ENCODE results near the gene SLC36A3. TPM values are rescaled to one million over a fixed set of nuclear protein-coding genes. Genes with fewer than 3 reads are reported as not detected.
"Not testable (repeated sequence)": the region's sequence is repeated elsewhere in the genome, so short reads cannot be mapped to it uniquely, and the experiment has no call there.

Gene SLC36A3
- total and polyA plus RNA-seq, 2 donors from 2014 or later: not detected

DNA sequence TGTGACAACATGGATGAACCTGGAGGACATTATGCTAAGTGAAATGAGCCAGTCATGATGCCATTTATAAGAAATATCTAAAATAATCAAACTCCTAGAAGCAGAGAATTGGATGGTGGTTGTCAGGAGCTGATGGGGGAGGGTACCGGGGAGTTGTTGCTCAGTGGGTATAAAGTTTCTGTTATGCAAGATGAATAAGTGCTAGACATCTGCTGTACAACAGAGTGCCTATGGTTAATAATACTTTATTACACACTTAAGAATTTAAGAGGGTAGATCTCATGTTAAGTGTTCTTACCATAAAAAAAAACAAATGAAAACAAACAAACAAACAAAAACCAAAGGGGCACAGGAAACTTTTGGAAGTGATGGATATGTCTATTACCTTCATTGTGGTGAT lies 66.7 kb downstream of the SLC36A3 start:
- TF ChIP-seq CTCF (IDR thresholded peaks at IDR 0.05; ENCODE audit: borderline replicate concordance, extremely low read depth, insufficient read depth): no peak
- Histone ChIP-seq H3K27ac (ENCODE audit: low read depth in 2 of 2, low read length in 2 of 2) (no peak overlapping the region), H3K9me3 (ENCODE audit: control insufficient read depth in 2 of 3, insufficient read depth in 1 of 3, low read length in 3 of 3) (no peaks in the 10 kb centered on the region), H3K4me1 (ENCODE audit: control insufficient read depth in 2 of 3, insufficient read depth in 2 of 3, low read depth in 1 of 3, low read length in 3 of 3) (peaks cover 0 to 5% (median 0%) of the 10 kb centered on the region in 3 donors), H3K9ac (ENCODE audit: low read length in 3 of 3) (no peak overlapping the region), H3K36me3 (ENCODE audit: control insufficient read depth in 2 of 3, insufficient read depth in 3 of 3, low read length in 3 of 3) (no peaks in the 10 kb centered on the region), H3K27me3 (ENCODE audit: control insufficient read depth, insufficient read depth, low read length) (no peaks in the 10 kb centered on the region), H3K4me3 (ENCODE audit: low read length in 3 of 3) (no peak overlapping the region)
- intact Hi-C loops (cut with DNase I): no loop called here
- DNase-seq (no peak), FAIRE-seq (no peak)

- H3K4me1 ChIP-seq (ENCODE audit: control insufficient read depth in 2 of 3, insufficient read depth in 2 of 3, low read depth in 1 of 3, low read length in 3 of 3); H3K27ac ChIP-seq (ENCODE audit: low read depth in 2 of 2, low read length in 2 of 2); H3K9ac ChIP-seq (ENCODE audit: low read length in 3 of 3); H3K9me3 ChIP-seq (ENCODE audit: control insufficient read depth in 2 of 3, insufficient read depth in 1 of 3, low read length in 3 of 3); FAIRE-seq; DNase-seq; H3K27me3 ChIP-seq (ENCODE audit: control insufficient read depth, insufficient read depth, low read length); H3K36me3 ChIP-seq (ENCODE audit: control insufficient read depth in 2 of 3, insufficient read depth in 3 of 3, low read length in 3 of 3); H3K4me3 ChIP-seq (ENCODE audit: low read length in 3 of 3); intact Hi-C loops (cut with DNase I): not testable (repeated sequence)
Observed at GRCh38 chr5:151235239-151235571, 68.4 kb downstream of the SLC36A3 start.

- no peaks in the 10 kb centered on the region for H3K27me3 ChIP-seq (ENCODE audit: control insufficient read depth, insufficient read depth, low read length)
- TF ChIP-seq CTCF (IDR thresholded peaks at IDR 0.05; ENCODE audit: borderline replicate concordance, extremely low read depth, insufficient read depth): no peak
- H3K9ac ChIP-seq (ENCODE audit: low read length in 3 of 3): no peak overlapping the region
- no peaks in the 10 kb centered on the region for H3K36me3 ChIP-seq (ENCODE audit: control insufficient read depth in 2 of 3, insufficient read depth in 3 of 3, low read length in 3 of 3)
- FAIRE-seq: no peak
- peaks cover 0 to 5% (median 0%) of the 10 kb centered on the region in 3 donors for H3K4me1 ChIP-seq (ENCODE audit: control insufficient read depth in 2 of 3, insufficient read depth in 2 of 3, low read depth in 1 of 3, low read length in 3 of 3)
- no peak overlapping the region for H3K4me3 ChIP-seq (ENCODE audit: low read length in 3 of 3)
- intact Hi-C loops (cut with DNase I): no loop called here
- H3K9me3 ChIP-seq (ENCODE audit: control insufficient read depth in 2 of 3, insufficient read depth in 1 of 3, low read length in 3 of 3): no peaks in the 10 kb centered on the region
- peak in 4 of 5 donors; percentile 57 to 82 (median 67) for DNase-seq
- no peak overlapping the region for H3K27ac ChIP-seq (ENCODE audit: low read depth in 2 of 2, low read length in 2 of 2)
Observed at GRCh38 chr5:151234476-151235238, 68.9 kb downstream of the SLC36A3 start.

- no peak for TF ChIP-seq CTCF (IDR thresholded peaks at IDR 0.05; ENCODE audit: borderline replicate concordance, extremely low read depth, insufficient read depth)
- Histone ChIP-seq H3K9me3 (ENCODE audit: control insufficient read depth in 2 of 3, insufficient read depth in 1 of 3, low read length in 3 of 3) (no peaks in the 10 kb centered on the region), H3K9ac (ENCODE audit: low read length in 3 of 3) (no peak overlapping the region), H3K4me3 (ENCODE audit: low read length in 3 of 3) (no peak overlapping the region), H3K27ac (ENCODE audit: low read depth in 2 of 2, low read length in 2 of 2) (no peak overlapping the region), H3K27me3 (ENCODE audit: control insufficient read depth, insufficient read depth, low read length) (no peaks in the 10 kb centered on the region), H3K4me1 (ENCODE audit: control insufficient read depth in 2 of 3, insufficient read depth in 2 of 3, low read depth in 1 of 3, low read length in 3 of 3) (peaks cover 0 to 5% (median 0%) of the 10 kb centered on the region in 3 donors), H3K36me3 (ENCODE audit: control insufficient read depth in 2 of 3, insufficient read depth in 3 of 3, low read length in 3 of 3) (no peaks in the 10 kb centered on the region)
- no peak for FAIRE-seq
- DNase-seq: no peak
- intact Hi-C loops (cut with DNase I): no loop called here
Observed at GRCh38 chr5:151233616-151234085, 69.9 kb downstream of the SLC36A3 start.

Data from kidney (tissue), 14 donors.